Trophoblast cell (in vitro differentiated cells and primary cell): ENCODE data around the gene PRKCG.

ENCODE experiments used
- DNase-seq, 2 donors: peaks; one replicate each; pipeline ENCODE4 v3.0.0-alpha.2; 2016
- H2AFZ ChIP-seq: 2 replicates; pipeline ENCODE4 v1.6.1; 2013; ENCODE audit warnings: low read length, moderate library complexity, mild to moderate bottlenecking; ENCODE audit not compliant: insufficient read depth, poor library complexity
- H2AK5ac ChIP-seq: 2 replicates; pipeline ENCODE4 v1.6.1; 2013; ENCODE audit warnings: mild to moderate bottlenecking, low read length
- H2BK120ac ChIP-seq: 2 replicates; pipeline ENCODE4 v1.6.1; 2013; ENCODE audit warnings: low read length, mild to moderate bottlenecking, moderate library complexity; ENCODE audit not compliant: insufficient read depth, poor library complexity
- H2BK12ac ChIP-seq: 2 replicates; pipeline ENCODE4 v1.6.1; 2013; ENCODE audit warnings: mild to moderate bottlenecking, low read length, moderate library complexity
- H2BK5ac ChIP-seq: 2 replicates; pipeline ENCODE4 v1.6.1; 2013; ENCODE audit warnings: low read length, low read depth, moderate library complexity, mild to moderate bottlenecking; ENCODE audit not compliant: poor library complexity
- H3K14ac ChIP-seq: 2 replicates; pipeline ENCODE4 v1.6.1; 2013; ENCODE audit warnings: mild to moderate bottlenecking, low read length
- H3K18ac ChIP-seq: 2 replicates; pipeline ENCODE4 v1.6.1; 2013; ENCODE audit warnings: mild to moderate bottlenecking, low read length
- H3K23ac ChIP-seq: 2 replicates; pipeline ENCODE4 v1.6.1; 2013; ENCODE audit warnings: low read length
- H3K27ac ChIP-seq: 2 replicates; pipeline ENCODE4 v1.5.1; 2013; ENCODE audit warnings: low read depth, mild to moderate bottlenecking, inconsistent platforms, low read length, moderate library complexity
- H3K27me3 ChIP-seq: 2 replicates; pipeline ENCODE4 v1.6.1; 2013; ENCODE audit warnings: inconsistent platforms, mild to moderate bottlenecking, low read length, moderate library complexity; ENCODE audit not compliant: insufficient read depth
- H3K36me3 ChIP-seq, 2 experiments: 1 replicate in 1 of 2; 2 replicates in 1 of 2; pipeline ENCODE4 v1.6.1; 2013; ENCODE audit warnings: low read length in 2 of 2, mild to moderate bottlenecking in 2 of 2, moderate library complexity in 1 of 2; ENCODE audit not compliant: insufficient read depth in 2 of 2, control insufficient read depth in 1 of 2
- H3K4ac ChIP-seq: 2 replicates; pipeline ENCODE4 v1.6.1; 2013; ENCODE audit warnings: low read depth, mild to moderate bottlenecking, low read length, moderate library complexity
- H3K4me1 ChIP-seq, 2 experiments: 1 replicate in 1 of 2; 2 replicates in 1 of 2; pipeline ENCODE4 v1.6.1; 2013; ENCODE audit warnings: low read length in 2 of 2, mild to moderate bottlenecking in 2 of 2, moderate library complexity in 1 of 2; ENCODE audit not compliant: insufficient read depth in 2 of 2, control insufficient read depth in 1 of 2
- H3K4me2 ChIP-seq: 2 replicates; pipeline ENCODE4 v1.6.1; 2013; ENCODE audit warnings: inconsistent platforms, mild to moderate bottlenecking, low read length, moderate library complexity
- H3K4me3 ChIP-seq: 2 replicates; pipeline ENCODE4 v1.5.1; 2013; ENCODE audit warnings: mild to moderate bottlenecking, low read depth, low read length, inconsistent platforms
- H3K79me1 ChIP-seq: one replicate; pipeline ENCODE4 v1.6.1; 2013; ENCODE audit warnings: low read length
- H3K79me2 ChIP-seq: 2 replicates; pipeline ENCODE4 v1.6.1; 2013; ENCODE audit warnings: low read length, mild to moderate bottlenecking; ENCODE audit not compliant: control insufficient read depth, insufficient read depth, poor library complexity
- H3K9ac ChIP-seq: 2 replicates; pipeline ENCODE4 v1.6.1; 2013; ENCODE audit warnings: mild to moderate bottlenecking, low read length
- H3K9me3 ChIP-seq: 2 replicates; pipeline ENCODE4 v1.6.1; 2013; ENCODE audit warnings: low read depth, mild to moderate bottlenecking, control low read depth, inconsistent platforms, low read length; ENCODE audit not compliant: insufficient read depth
- H4K12ac ChIP-seq: 2 replicates; pipeline ENCODE4 v1.6.1; 2013; ENCODE audit warnings: low read depth, mild to moderate bottlenecking, low read length, moderate library complexity
- H4K8ac ChIP-seq: 2 replicates; pipeline ENCODE4 v1.6.1; 2013; ENCODE audit warnings: low read depth, mild to moderate bottlenecking, low read length, moderate library complexity
- H4K91ac ChIP-seq: one replicate; pipeline ENCODE4 v1.6.1; 2013; ENCODE audit warnings: low read depth, mild to moderate bottlenecking, low read length, moderate library complexity
- WGBS: extraction: QIAGEN DNeasy Blood & Tissue Kit; methylation state at CpG from one replicate; pipeline ENCODE4 v1.1.7; 2013; ENCODE audit warnings: missing lambda C conversion rate; ENCODE audit not compliant: insufficient read length, insufficient coverage; ENCODE audit errors: extremely low coverage; 5-methylcytosine and 5-hydroxymethylcytosine counted together

PRKCG gene

DNA sequence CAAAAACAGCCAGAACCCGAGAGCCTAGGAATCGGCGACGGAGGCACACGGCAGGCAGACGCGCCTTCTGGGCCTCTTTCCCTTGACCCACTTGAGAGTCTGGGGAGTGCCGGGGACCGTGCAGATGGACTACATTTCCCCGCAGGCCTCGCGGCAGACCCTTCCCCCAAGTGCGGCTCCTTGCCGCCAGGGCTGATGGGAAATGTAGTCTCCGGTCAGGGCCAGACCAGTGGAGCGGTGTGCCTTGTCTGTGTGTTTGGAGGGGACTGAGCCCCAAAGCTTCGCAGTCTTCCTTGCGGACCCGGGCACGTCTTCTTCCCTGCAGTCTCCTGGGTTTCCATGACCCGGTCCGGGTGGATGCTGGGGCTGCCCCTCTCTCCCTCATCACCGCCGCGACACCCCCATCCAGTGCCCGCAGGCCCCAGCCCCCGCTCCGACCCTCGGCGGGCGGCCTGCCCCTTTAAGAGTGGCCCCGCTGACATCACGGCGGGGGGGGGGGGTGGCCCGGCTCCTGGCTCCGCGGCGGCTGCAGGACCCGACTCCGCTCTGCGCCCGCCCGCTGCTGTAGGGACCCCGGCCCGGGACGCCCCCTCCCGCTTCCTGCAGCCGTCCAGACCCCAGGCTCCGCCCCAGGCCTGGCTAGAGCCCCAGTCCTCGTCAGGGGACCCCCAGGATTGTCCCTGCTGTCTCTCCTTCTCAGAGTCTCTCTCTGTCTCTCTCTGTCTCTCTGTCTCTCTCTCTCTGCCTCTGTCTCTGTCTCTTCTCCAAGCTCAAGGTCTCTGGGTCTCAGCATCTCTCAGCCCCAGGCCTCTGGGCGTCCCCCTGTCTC, 26.3 kb downstream of the PRKCG start:
- H3K27me3 ChIP-seq, result peaks cover 39% of the 10 kb centered on the region
- no peak overlapping the region for H3K4me3 ChIP-seq
- WGBS, result no CpG with 5 or more reads among the region's 51 CpGs
- H3K27ac ChIP-seq, result no peak overlapping the region
- no peak overlapping the region for H3K4ac ChIP-seq
- H2AFZ ChIP-seq, result no peak overlapping the region
- no peak overlapping the region for H3K9ac ChIP-seq
- no peaks in the 10 kb centered on the region for H3K79me1 ChIP-seq
- no peak overlapping the region for H3K18ac ChIP-seq
- H3K36me3 ChIP-seq, result no peaks in the 10 kb centered on the region
- H3K14ac ChIP-seq, result no peak overlapping the region
- no peak overlapping the region for H4K8ac ChIP-seq
- H3K23ac ChIP-seq, result no peak overlapping the region
- H4K12ac ChIP-seq, result no peak overlapping the region
- H3K9me3 ChIP-seq, result peaks cover 3% of the 10 kb centered on the region
- no peak overlapping the region for H4K91ac ChIP-seq
- H3K79me2 ChIP-seq, result no peaks in the 10 kb centered on the region
- H2BK5ac ChIP-seq, result no peak overlapping the region
- H3K4me2 ChIP-seq, result peak overlapping the region; percentile 28
- no peak overlapping the region for H2BK120ac ChIP-seq
- H2AK5ac ChIP-seq, result no peak overlapping the region
- H3K4me1 ChIP-seq, result peaks cover 3% of the 10 kb centered on the region in 2 experiments
- no peak overlapping the region for H2BK12ac ChIP-seq
- peak; percentile 43 to 66 for DNase-seq

DNA sequence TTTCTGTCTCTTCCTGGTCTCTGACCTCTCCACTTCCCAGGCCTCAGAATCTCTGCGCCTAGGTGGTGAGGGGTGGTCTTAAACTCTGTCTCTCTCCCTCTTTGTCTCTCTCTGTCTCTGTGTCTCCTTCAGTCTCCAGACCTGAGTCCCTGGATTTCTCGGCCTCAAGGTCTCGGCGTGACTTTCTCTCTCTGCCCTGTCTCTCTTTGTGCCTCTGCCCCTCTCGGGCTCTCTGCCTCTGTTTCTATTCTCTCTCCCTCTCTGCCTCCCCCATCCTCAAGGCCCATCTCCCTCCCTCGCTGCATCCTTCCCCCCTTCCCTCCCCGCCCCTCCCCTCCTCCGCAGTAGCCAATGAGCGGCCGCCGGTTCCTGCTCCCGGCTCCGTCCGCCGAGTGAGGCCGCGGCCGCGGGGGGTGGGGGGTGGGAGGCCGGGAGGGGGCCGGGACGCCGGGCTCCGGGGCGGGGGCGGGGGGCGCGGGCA, 27.0 kb downstream of the PRKCG start, which contains the start of gene CACNG7:
TSS of gene CACNG7 (plus strand) at position 344 of the 481 bp plus-strand sequence. CDS start 3,554 bp downstream, outside the sequence.
- Histone ChIP-seq H4K91ac (no peak within 1 kb of the TSS), H4K8ac (no peak within 1 kb of the TSS), H3K79me1 (no peaks in the 10 kb centered on the region), H3K4me1 (peaks cover 3% of the 10 kb centered on the region in 2 experiments), H2AFZ (no peak within 1 kb of the TSS), H3K4me3 (no peak within 1 kb of the TSS), H4K12ac (no peak within 1 kb of the TSS), H2BK120ac (no peak within 1 kb of the TSS), H2AK5ac (no peak within 1 kb of the TSS), H2BK5ac (no peak within 1 kb of the TSS), H3K79me2 (no peaks in the 10 kb centered on the region), H3K27me3 (peaks cover 39% of the 10 kb centered on the region), H3K18ac (no peak within 1 kb of the TSS), H2BK12ac (no peak within 1 kb of the TSS), H3K4me2 (peak within 1 kb of the TSS; percentile 42), H3K14ac (no peak within 1 kb of the TSS), H3K23ac (no peak within 1 kb of the TSS), H3K9me3 (peaks cover 3% of the 10 kb centered on the region), H3K27ac (no peak within 1 kb of the TSS), H3K36me3 (no peaks in the 10 kb centered on the region), H3K9ac (no peak within 1 kb of the TSS), H3K4ac (no peak within 1 kb of the TSS)
- DNase-seq, result no peak
- no CpG with 5 or more reads among the region's 28 CpGs for WGBS

DNA sequence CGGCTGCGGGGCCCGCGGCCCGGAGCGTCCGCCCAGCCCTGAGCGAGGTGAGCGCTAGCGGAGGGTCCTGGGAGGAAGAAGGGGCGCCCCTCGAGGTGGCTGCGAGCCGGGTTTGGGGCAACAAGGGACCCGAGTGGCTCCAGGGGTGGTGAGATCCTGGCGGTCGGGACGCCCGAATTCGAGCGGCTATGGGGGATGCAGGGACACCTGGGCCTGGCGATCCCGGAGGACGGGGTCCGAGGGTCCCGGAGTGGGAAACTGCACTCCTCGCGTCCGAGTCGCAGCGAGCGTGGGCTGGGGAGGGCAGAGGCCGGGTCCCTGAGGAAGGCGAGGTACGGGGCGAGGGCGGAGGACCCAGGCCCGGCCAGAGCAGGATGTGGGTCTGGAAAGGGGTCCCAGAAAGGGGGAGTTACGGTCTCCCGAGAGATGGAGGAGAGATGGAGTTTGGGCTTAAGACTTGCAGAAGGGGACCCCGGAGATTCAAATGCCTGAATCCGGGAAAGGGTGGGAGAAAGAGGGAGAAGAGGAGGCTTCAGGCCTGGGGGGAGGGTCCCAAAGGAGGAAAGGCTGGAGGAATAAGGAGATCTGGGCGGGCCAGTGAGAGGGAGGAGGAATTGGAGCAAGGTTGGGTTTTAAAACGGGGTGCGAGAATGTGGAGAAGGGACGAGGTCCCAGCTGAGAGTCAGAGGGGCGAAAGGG, 27.6 kb downstream of the PRKCG start:
- H2BK5ac ChIP-seq, result no peak overlapping the region
- peaks cover 3% of the 10 kb centered on the region in 2 experiments for H3K4me1 ChIP-seq
- H3K36me3 ChIP-seq, result no peaks in the 10 kb centered on the region
- H3K18ac ChIP-seq, result no peak overlapping the region
- no peak overlapping the region for H2BK120ac ChIP-seq
- H3K23ac ChIP-seq, result no peak overlapping the region
- H4K91ac ChIP-seq, result no peak overlapping the region
- no peaks in the 10 kb centered on the region for H3K79me1 ChIP-seq
- no peak for DNase-seq
- no peak overlapping the region for H2AFZ ChIP-seq
- no peak overlapping the region for H4K12ac ChIP-seq
- WGBS, result no CpG with 5 or more reads among the region's 47 CpGs
- no peak overlapping the region for H3K9ac ChIP-seq
- H3K4ac ChIP-seq, result no peak overlapping the region
- peaks cover 3% of the 10 kb centered on the region for H3K9me3 ChIP-seq
- no peaks in the 10 kb centered on the region for H3K79me2 ChIP-seq
- H2AK5ac ChIP-seq, result no peak overlapping the region
- peaks cover 39% of the 10 kb centered on the region for H3K27me3 ChIP-seq
- H4K8ac ChIP-seq, result no peak overlapping the region
- peak overlapping the region; percentile 42 for H3K4me2 ChIP-seq
- H3K27ac ChIP-seq, result no peak overlapping the region
- H3K4me3 ChIP-seq, result no peak overlapping the region
- H3K14ac ChIP-seq, result no peak overlapping the region
- no peak overlapping the region for H2BK12ac ChIP-seq

DNA sequence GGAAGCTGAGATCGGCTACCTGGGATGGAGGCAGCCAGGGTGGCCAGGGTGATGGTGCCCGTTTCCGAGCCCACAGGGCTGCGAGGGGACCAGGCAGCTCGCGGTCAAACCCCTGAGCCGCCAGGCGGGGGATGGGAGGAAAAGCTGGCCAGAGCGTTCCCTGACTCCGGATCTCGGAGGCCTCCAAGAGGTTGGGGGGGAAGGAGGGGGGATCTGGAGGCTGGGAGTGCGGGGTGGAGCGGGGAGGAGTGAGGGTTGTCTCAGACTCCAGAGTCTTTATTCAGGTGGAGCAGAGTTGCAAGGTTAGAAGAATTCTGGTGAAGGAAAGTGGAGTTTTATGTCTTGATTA, 28.1 kb downstream of the PRKCG start:
- H3K36me3 ChIP-seq, result no peaks in the 10 kb centered on the region
- WGBS, result no CpG with 5 or more reads among the region's 13 CpGs
- no peak overlapping the region for H2BK5ac ChIP-seq
- H3K9me3 ChIP-seq, result peaks cover 3% of the 10 kb centered on the region
- no peak overlapping the region for H3K23ac ChIP-seq
- H2AFZ ChIP-seq, result no peak overlapping the region
- H2BK12ac ChIP-seq, result no peak overlapping the region
- no peak for DNase-seq
- no peak overlapping the region for H2AK5ac ChIP-seq
- no peak overlapping the region for H3K4me2 ChIP-seq
- H3K27ac ChIP-seq, result no peak overlapping the region
- H3K18ac ChIP-seq, result no peak overlapping the region
- no peak overlapping the region for H2BK120ac ChIP-seq
- H3K14ac ChIP-seq, result no peak overlapping the region
- H3K79me2 ChIP-seq, result no peaks in the 10 kb centered on the region
- H3K4me3 ChIP-seq, result no peak overlapping the region
- no peak overlapping the region for H4K91ac ChIP-seq
- H4K12ac ChIP-seq, result no peak overlapping the region
- H3K4ac ChIP-seq, result no peak overlapping the region
- H4K8ac ChIP-seq, result no peak overlapping the region
- H3K79me1 ChIP-seq, result no peaks in the 10 kb centered on the region
- peaks cover 3% of the 10 kb centered on the region in 2 experiments for H3K4me1 ChIP-seq
- H3K27me3 ChIP-seq, result peaks cover 39% of the 10 kb centered on the region
- H3K9ac ChIP-seq, result no peak overlapping the region
